Immature natural killer cell (primary cell): ENCODE results near the gene FGFR3. TPM values are rescaled to one million over a fixed set of nuclear protein-coding genes. Genes with fewer than 3 reads are reported as not detected.

ENCODE experiments used
- DNase-seq, 3 donors: peaks; one replicate each; pipeline ENCODE4 v3.0.0; 2022; ENCODE audit warnings: mixed read lengths in 1 of 3
- H3K27ac Mint-ChIP-seq, 6 donors: one replicate each; pipeline ENCODE4 v1.8.0; 2020; ENCODE audit warnings: mixed read lengths in 6 of 6, mild to moderate bottlenecking in 5 of 6, inconsistent platforms in 4 of 6, moderate library complexity in 3 of 6
- H3K27me3 Mint-ChIP-seq, 3 donors: one replicate each; pipeline ENCODE4 v1.8.0; 2020 to 2021; ENCODE audit warnings: low read depth in 3 of 3, mild to moderate bottlenecking in 3 of 3, mixed read lengths in 3 of 3, moderate library complexity in 3 of 3, inconsistent platforms in 1 of 3
- H3K36me3 Mint-ChIP-seq, 3 donors: one replicate each; pipeline ENCODE4 v1.8.0; 2020; ENCODE audit warnings: mixed read lengths in 3 of 3, inconsistent platforms in 2 of 3, mild to moderate bottlenecking in 2 of 3
- H3K4me1 Mint-ChIP-seq, 2 donors: one replicate each; pipeline ENCODE4 v1.8.0; 2020; ENCODE audit warnings: inconsistent platforms in 2 of 2, mild to moderate bottlenecking in 2 of 2, mixed read lengths in 2 of 2, moderate library complexity in 1 of 2
- H3K4me3 Mint-ChIP-seq, 5 donors: one replicate each; pipeline ENCODE4 v1.8.0; 2020; ENCODE audit warnings: mild to moderate bottlenecking in 5 of 5, mixed read lengths in 5 of 5, inconsistent platforms in 3 of 5, moderate library complexity in 3 of 5
- H3K9me3 Mint-ChIP-seq, 6 donors: one replicate each; pipeline ENCODE4 v1.8.0; 2020; ENCODE audit warnings: mild to moderate bottlenecking in 6 of 6, mixed read lengths in 6 of 6, inconsistent platforms in 4 of 6, moderate library complexity in 3 of 6
- polyA plus RNA-seq, 3 donors: library from polyadenylated mRNA; unstranded; fragments of 300-500 nt; fragmentation: Illumina TruSeq; gene quantifications; one replicate each; pipeline ENCODE4 v1.2.3, GENCODE V29; 2021

FGFR3 gene
- polyA plus RNA-seq, 3 donors from 2014 or later = not detected

DNA sequence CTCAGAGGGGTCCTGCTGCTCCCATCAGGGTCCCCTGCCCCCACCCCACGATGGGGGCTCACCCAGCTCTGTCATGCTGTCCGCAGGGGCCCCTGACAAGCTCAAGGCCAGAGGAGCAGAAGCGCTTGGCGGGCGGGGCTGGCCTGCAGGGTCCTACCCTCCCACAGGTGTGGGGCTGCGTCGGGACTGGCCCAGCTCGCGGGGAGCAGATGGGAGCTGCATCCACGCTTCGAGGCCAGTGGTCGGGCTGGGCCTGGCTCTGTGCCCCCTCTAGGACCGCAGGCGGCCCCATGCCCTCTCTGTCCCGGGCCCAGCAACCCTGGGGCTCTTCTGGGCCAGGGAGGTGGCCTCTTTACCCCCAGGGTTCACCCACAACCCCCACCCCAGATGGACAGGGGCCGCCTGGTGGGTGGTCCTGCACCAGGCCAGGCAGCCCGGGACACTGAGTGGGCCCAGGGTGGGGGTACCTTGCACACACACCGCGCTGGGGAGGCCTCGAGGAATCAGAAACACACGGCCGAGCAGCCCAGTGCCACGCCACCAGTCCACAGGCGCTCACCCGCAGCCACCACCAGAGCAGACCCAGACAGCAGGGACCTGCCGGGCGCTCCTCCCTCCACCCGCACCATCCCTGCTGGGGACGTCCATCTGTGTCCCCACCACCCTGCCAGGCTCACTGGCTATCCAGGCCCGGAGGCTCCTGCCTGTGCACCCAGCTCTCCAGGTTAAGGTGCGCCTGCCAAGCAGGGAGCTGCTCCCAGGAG, 41.8 kb upstream of the FGFR3 start:
- no peak for DNase-seq
- H3K9me3 Mint-ChIP-seq = no peaks in the 10 kb centered on the region
- H3K4me1 Mint-ChIP-seq = no peaks in the 10 kb centered on the region
- H3K27me3 Mint-ChIP-seq = no peaks in the 10 kb centered on the region
- no peak overlapping the region for H3K4me3 Mint-ChIP-seq
- H3K27ac Mint-ChIP-seq = no peak overlapping the region
- H3K36me3 Mint-ChIP-seq = no peaks in the 10 kb centered on the region

DNA sequence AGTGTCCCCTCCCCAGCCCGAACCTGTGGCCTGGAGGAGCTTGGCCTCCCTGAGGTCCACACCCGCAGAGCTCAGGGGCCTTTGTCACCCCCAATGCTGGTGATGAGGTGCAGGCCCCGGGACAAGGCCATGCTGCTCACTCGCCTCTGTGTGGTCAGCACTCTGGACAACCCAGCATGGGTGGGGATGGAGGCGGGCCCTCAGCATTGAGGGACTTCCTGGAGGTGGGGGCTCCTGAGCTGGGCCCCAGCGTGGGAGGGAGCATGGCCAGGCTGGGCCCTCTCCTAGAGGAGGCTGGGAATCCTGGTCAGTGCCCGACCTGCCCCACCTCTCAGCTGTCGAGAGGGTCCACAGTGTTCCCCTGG, 41.2 kb upstream of the FGFR3 start:
- DNase-seq = no peak
- Mint-ChIP-seq H3K36me3 (no peaks in the 10 kb centered on the region), H3K27ac (no peak overlapping the region), H3K4me1 (no peaks in the 10 kb centered on the region), H3K4me3 (no peak overlapping the region), H3K27me3 (no peaks in the 10 kb centered on the region), H3K9me3 (no peaks in the 10 kb centered on the region)

DNA sequence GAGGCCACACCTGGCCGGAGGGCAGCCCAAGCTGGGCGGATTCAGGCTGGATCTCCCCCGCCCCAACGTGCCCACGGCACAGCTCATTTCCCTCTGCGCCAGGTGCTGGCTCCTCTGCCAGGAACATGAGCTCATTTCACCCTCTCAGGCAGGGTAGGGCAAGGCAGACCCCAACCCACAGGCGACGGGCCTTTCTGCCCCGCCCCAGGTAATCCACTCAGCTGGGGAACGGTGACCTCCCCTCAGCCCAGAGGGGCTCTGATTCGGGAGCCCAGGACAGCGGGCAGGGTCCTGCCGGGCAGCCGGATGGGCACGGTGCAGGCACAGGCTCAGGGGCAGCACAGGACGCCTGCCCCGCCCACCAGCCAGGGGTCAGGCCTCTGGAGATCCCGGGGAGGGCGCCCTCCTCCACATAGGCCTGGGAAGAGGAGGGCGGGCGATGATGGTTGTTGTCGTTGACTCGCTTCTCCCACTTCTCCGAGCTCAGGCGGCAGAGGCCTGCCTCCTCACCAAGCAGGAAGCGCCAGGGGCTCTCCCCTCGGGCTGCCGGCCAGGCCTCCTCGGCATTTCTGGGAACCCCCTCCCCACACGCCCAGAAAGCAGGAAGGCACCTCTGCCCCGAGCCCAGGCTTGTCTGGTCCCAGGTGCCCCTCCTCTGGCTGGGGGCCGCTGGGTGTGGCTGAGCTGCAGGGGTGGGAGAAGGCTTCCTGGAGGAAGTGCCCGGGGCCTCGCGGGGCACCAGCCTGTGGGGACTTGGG, 40.6 kb upstream of the FGFR3 start:
- Mint-ChIP-seq H3K4me1 (no peaks in the 10 kb centered on the region), H3K4me3 (no peak overlapping the region), H3K9me3 (no peaks in the 10 kb centered on the region), H3K27ac (no peak overlapping the region), H3K27me3 (no peaks in the 10 kb centered on the region), H3K36me3 (no peaks in the 10 kb centered on the region)
- no peak for DNase-seq

DNA sequence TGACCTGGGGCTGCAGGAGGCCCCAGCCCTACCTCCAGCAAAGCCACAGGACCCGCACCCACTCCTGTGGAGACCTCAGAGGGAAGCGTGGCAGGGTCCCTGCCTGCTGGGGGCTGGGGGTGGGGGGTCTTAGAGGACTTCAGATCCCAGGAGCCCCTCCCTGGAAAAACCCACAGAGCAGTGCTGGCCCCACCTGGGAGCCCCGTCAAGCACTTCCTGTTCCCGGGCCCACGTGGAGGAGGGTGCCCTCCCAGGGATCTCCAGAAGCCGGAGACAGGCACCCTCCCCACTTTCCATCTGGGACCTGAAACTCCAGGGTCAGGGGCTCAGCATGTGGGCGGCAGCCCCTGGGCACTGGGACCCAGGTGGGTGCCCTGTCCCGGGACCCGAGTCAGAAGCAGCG, 39.8 kb upstream of the FGFR3 start:
- H3K36me3 Mint-ChIP-seq = no peaks in the 10 kb centered on the region
- H3K27me3 Mint-ChIP-seq = no peaks in the 10 kb centered on the region
- no peak overlapping the region for H3K27ac Mint-ChIP-seq
- no peak overlapping the region for H3K4me3 Mint-ChIP-seq
- no peaks in the 10 kb centered on the region for H3K9me3 Mint-ChIP-seq
- no peaks in the 10 kb centered on the region for H3K4me1 Mint-ChIP-seq
- no peak for DNase-seq

DNA sequence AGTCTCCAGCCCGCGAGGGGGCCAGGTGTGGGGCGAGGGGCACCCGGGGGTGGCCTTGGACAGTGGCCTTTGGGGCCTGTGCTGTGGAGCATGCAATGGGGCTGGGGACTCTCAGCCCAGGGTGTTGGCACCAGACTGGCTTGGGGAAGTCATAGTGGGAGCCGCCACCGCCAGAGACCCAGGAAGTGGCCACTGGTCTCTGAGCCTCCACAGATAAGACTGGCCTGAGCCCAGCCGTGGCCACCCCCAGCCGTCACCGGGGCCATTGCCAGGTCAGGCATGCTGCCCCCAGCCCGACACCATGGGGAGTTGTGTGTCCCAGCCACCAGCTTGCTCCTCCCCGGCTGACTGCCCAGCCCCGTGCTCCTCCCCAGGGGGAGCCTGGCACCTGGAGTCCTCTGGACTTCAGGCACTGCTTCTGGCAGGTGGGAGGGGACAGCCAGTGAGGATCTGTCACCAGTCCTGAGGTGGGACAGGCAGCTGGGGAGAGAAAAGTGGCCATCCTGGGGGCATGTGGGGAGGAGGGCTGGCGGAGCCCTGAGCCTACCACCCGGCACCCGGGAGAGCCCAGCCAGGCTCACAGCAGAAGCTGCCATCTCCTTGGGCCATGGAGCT, 39.3 kb upstream of the FGFR3 start:
- Mint-ChIP-seq H3K27ac (no peak overlapping the region), H3K4me3 (no peak overlapping the region), H3K36me3 (no peaks in the 10 kb centered on the region), H3K9me3 (no peaks in the 10 kb centered on the region), H3K27me3 (no peaks in the 10 kb centered on the region), H3K4me1 (no peaks in the 10 kb centered on the region)
- no peak for DNase-seq

DNA sequence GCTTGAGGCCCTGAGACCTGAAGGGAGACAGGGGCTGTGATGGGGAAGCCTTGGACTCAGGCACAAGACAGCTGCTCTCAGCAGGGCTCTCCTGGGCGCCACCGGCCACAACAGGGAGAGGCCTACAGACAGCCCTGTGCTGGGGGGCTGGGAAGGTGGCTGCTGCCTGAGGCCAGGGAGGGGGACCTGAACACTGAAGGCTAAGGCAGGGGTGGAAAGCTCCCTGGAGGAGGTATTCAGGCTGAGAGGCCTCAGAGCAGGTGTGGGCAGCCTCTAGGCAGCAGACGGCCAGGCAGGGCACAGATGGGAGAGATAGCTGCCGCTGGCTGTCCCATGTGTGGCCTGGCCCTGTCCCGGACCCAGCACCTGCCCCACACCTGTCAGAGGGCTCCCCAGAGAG, 38.8 kb upstream of the FGFR3 start:
- Mint-ChIP-seq H3K36me3 (no peaks in the 10 kb centered on the region), H3K9me3 (no peaks in the 10 kb centered on the region), H3K27me3 (no peaks in the 10 kb centered on the region), H3K4me1 (no peaks in the 10 kb centered on the region), H3K4me3 (no peak overlapping the region), H3K27ac (no peak overlapping the region)
- DNase-seq = no peak

DNA sequence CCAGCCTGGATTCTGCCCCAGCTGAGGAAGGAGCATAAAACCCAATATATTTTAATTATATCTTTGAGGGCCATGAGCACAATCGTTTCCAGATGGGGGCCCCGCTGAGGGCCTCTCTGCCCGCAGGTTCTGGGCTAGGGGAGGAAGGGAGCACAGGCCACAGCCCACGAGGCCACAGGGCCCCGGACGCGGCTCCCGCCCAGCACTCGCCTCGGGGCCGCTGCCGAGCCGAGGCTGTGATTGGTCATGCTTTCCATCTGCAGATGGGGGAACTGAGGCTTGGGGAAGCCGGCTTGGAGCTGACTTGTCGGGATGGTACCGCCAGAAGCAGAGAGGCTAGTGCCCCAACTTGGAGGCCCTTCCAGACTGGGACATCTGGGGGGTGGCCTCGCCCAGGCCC, 37.8 kb upstream of the FGFR3 start:
- Mint-ChIP-seq H3K36me3 (no peaks in the 10 kb centered on the region), H3K27ac (no peak overlapping the region), H3K4me1 (no peaks in the 10 kb centered on the region), H3K9me3 (no peaks in the 10 kb centered on the region), H3K27me3 (no peaks in the 10 kb centered on the region), H3K4me3 (no peak overlapping the region)
- DNase-seq = no peak

DNA sequence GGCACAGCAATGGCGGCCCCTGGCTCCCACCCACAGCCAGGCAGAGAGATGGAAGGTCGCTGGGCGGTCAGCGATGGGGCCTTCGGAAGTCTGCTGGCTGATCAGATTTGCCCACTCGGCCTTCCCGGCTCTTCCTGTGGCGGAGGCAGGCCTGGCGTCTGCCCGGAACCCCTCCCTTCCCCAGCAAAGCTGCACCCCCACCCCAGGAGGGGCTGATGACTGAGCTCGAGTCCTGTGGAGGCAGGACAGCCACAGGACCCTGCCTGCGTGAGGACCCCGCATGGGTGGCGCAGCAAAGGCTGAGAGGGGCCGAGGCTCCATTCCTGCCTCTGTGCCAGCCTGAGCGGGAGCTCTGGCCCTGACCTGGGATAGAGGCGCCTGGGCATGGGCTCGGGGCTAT, 37.0 kb upstream of the FGFR3 start:
- Mint-ChIP-seq H3K4me1 (no peaks in the 10 kb centered on the region), H3K36me3 (no peaks in the 10 kb centered on the region), H3K27me3 (no peaks in the 10 kb centered on the region), H3K9me3 (no peaks in the 10 kb centered on the region), H3K27ac (no peak overlapping the region), H3K4me3 (no peak overlapping the region)
- DNase-seq = no peak

DNA sequence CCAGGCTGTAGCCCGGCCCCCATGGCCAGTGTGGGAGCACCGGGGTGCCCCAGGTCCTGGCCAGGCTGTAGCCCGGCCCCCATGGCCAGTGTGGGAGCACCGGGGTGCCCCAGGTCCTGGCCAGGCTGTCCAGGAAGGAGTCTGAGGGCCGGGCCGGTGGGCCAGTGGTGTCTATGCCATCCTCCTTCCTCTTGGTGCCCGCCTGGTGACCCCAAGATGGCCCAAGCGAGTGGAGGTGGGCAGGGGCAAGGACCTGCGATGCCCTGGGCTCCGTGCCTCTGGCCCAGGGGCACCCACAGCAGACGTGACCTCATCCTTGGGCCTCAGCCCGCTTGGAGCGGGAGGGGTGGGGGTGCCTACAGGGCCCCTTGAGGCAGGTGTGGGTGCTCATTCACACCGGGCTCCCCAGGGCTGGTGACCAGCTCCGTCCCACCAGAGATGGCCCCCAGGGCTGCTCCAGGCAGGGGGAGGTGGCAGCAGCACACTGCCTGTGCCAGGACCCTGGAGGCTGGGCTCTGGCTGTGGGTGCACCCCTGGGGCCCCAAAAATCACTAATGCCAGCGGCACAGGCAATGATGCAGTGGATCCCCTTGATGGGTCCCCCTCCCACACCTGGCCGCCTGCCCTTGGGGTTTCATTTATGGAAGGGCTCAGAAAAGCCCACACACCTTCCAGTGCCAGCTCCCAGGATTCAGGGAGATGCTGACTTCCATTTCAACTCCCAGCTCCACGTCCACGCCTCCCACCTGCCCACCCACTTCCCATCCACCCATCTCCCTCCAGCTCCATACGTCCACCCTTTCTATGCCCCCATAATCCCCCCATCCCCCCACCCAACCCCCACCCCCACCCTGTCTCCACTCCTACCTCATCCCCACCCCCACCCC, 36.0 kb upstream of the FGFR3 start:
- peaks cover 0 to 1% (median 0%) of the 10 kb centered on the region in 3 donors for H3K27me3 Mint-ChIP-seq
- no peaks in the 10 kb centered on the region for H3K4me1 Mint-ChIP-seq
- no peak overlapping the region for H3K27ac Mint-ChIP-seq
- H3K4me3 Mint-ChIP-seq = no peak overlapping the region
- H3K9me3 Mint-ChIP-seq = no peaks in the 10 kb centered on the region
- H3K36me3 Mint-ChIP-seq = no peaks in the 10 kb centered on the region
- DNase-seq = no peak

DNA sequence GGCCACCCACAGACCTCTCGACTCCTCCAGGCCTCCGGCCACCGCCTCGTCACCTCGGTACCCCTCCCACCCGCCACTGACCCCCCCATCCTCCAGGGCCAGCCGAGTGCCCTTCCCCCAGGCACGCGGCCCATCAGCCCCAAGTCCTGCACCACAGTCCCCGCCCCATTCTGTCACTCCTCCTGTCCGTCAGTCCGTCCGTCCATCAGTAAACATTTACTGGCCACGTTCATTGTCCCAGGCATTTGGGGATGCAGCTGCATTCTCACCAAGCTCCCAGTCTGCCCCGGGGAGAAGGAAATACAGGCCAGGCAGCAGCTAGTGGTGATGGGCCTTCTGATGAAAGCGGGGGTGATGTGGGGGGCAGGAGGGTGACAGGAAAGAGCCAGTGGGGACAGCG, 35.3 kb upstream of the FGFR3 start:
- Mint-ChIP-seq H3K27ac (no peak overlapping the region), H3K36me3 (no peaks in the 10 kb centered on the region), H3K9me3 (no peaks in the 10 kb centered on the region), H3K4me3 (no peak overlapping the region), H3K27me3 (peaks cover 0 to 1% (median 0%) of the 10 kb centered on the region in 3 donors), H3K4me1 (no peaks in the 10 kb centered on the region)
- no peak for DNase-seq

DNA sequence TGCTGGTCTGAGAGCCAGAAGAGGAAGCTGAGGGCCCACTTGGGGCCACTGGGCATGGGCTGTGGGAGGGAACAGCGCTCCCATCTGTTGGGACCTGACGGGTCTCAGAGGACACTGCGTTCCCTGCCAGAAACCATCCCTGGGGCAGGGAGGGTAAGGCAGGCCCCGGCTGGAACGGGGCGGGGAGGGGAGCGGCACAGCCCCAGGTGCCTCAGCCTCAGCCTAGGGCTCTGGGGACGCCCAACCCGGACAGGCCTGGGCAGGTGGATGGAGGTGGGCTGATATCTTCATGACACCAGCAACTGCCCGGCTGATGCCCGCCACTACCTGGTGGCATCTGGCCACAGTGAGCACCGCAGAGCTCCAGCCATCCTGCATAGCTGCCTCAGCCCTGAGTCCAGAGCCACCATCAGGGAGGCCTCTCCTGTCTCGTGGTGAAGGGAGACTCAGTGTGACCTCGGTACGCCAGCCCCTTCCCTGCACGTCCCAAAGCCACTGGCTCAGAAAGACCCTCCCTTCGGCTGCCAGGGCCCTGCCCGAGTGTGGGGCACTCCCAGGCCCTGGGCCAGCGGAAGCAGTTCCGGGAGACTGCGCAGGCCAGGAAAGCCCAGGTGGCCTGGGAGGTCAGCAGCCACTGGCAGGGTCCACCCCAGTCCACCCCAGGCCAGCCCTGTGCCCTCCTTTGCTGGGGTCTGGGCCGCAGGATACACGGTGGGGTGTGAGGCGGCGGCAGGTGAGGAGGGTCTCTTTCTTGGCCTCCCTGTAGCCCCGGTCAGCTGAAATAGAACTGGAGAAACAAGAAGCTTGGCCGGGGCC, 34.6 kb upstream of the FGFR3 start:
- Mint-ChIP-seq H3K27ac (no peak overlapping the region), H3K4me3 (no peak overlapping the region), H3K4me1 (no peaks in the 10 kb centered on the region), H3K36me3 (no peaks in the 10 kb centered on the region), H3K9me3 (no peaks in the 10 kb centered on the region), H3K27me3 (peaks cover 0 to 1% (median 0%) of the 10 kb centered on the region in 3 donors)
- DNase-seq = no peak

DNA sequence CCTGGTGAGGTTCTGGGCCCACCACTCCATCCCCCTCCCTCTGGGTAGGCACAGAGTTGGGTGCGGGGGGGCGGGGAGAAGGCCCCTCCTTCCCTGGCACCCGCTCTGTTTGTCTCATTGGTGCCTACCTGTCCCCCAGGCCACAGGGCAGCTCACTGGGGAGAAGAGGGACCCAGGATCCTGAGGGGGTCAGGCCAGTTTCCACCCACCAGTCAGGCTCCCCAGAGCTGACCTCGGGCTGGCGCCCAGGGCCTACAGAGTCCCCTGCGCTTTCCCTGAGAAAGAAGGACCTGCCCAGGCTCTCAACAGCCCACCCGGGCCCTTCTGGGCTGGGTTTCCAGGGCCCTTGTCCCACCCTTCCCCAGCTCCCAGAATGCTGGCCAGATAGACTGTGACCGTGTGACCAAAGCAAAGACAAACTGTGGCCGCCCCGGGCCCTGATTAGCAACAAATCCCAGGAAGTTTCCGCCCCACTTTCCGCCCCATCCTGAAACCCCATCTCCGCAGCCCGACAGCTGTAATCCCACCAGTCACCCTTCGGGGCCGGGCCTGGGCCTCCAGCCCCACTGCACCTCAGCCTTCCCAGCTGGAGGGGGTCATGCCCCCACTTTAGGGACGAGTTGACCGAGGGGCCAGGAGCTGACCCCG, 33.8 kb upstream of the FGFR3 start:
- Mint-ChIP-seq H3K36me3 (no peaks in the 10 kb centered on the region), H3K9me3 (no peaks in the 10 kb centered on the region), H3K4me1 (no peaks in the 10 kb centered on the region), H3K27me3 (peaks cover 0 to 2% (median 0%) of the 10 kb centered on the region in 3 donors), H3K4me3 (no peak overlapping the region), H3K27ac (no peak overlapping the region)
- DNase-seq = no peak

DNA sequence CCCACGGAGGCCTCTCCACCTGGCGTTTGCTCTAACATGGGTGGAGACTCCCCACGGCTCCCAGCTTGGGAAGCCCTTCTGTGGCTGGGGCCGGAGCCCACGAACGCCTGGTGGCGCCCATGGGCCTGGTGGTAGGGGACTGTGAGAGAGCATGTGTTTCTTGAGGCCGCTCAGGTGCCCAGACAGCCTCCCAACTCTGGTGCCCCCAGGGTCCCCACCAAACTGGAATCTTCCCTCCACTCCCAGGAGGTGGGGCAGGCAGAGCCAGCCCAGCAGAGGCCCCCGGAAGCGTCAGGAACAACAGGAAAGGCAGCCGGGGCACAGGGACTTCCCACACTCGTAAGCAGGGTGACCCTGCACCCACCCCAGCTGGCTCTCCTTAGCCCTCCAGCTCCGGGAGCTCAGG, 33.3 kb upstream of the FGFR3 start:
- no peak overlapping the region for H3K4me3 Mint-ChIP-seq

More for the DNA sequence above, 33.3 kb upstream of the FGFR3 start:
- H3K27ac Mint-ChIP-seq = no peak overlapping the region
- no peaks in the 10 kb centered on the region for H3K36me3 Mint-ChIP-seq
- no peaks in the 10 kb centered on the region for H3K9me3 Mint-ChIP-seq
- H3K27me3 Mint-ChIP-seq = peaks cover 0 to 3% (median 0%) of the 10 kb centered on the region in 3 donors
- H3K4me1 Mint-ChIP-seq = no peaks in the 10 kb centered on the region
- no peak for DNase-seq
